ENCODE data around the gene BRINP3. TPM values are rescaled to one million over a fixed set of nuclear protein-coding genes. Genes with fewer than 3 reads are reported as not detected.

The BRINP3 gene
- total and polyA plus RNA-seq, 2 donors (not counting 3 experiments of a cell fraction or from before 2014, with no cell fraction given): not detected

GRCh38 chr1:190168893-190169280, 308.8 kb downstream of the BRINP3 start:
- dilution Hi-C loops (cut with MboI; ENCODE audit: extremely low pct_ligation_motif_present, low sequenced_read_pairs): no loop called here

More at GRCh38 chr1:190168893-190169280, 308.8 kb downstream of the BRINP3 start:
- TF ChIP-seq MAX (IDR thresholded peaks at IDR 0.05; ENCODE audit: insufficient read depth, insufficient read length): no peak
- TF ChIP-seq GATA2 (IDR thresholded peaks at IDR 0.05; ENCODE audit: insufficient read depth, insufficient read length, low read depth, low read length): no peak
- TF ChIP-seq POLR2A (IDR thresholded peaks at IDR 0.05; ENCODE audit: low read depth, low read length): no peak
- no peak for TF ChIP-seq FOS (IDR thresholded peaks at IDR 0.05; ENCODE audit: borderline replicate concordance, insufficient read depth, low read length)
- no peak for TF ChIP-seq CTCF (IDR thresholded peaks at IDR 0.05; ENCODE audit: extremely low read depth in 1 of 2, insufficient read depth in 1 of 2, low read depth in 1 of 2, low read length in 2 of 2)
- TF ChIP-seq POLR2AphosphoS5 (IDR thresholded peaks at IDR 0.05; ENCODE audit: insufficient read depth, low read depth, low read length): no peak
- FAIRE-seq: no peak
- no peaks in the 10 kb centered on the region for H3K4me1 ChIP-seq (ENCODE audit: control insufficient read depth, extremely low read depth, insufficient read depth, low read length)
- no peak overlapping the region for H3K9ac ChIP-seq (replicated peaks; ENCODE audit: extremely low read depth, insufficient read depth, low read length)
- H3K9me3 ChIP-seq (replicated peaks; ENCODE audit: control insufficient read depth, insufficient read depth, low read length): no peaks in the 10 kb centered on the region
- no peak overlapping the region for H3K27ac ChIP-seq (ENCODE audit: insufficient read depth, low read depth, low read length)
- no TSS peak for BruUV-seq (replicated peaks)
- no peaks in the 10 kb centered on the region for H3K36me3 ChIP-seq (ENCODE audit: control insufficient read depth in 2 of 2, extremely low read depth in 1 of 2, insufficient read depth in 2 of 2, low read length in 2 of 2)
- no peak overlapping the region for H3K4me3 ChIP-seq (replicated peaks in 1 of 3; ENCODE audit: insufficient read depth in 1 of 3, low read depth in 1 of 3, low read length in 3 of 3)
- POLR2A ChIA-PET: no interaction called here
- H3K9me1 ChIP-seq (replicated peaks; ENCODE audit: control insufficient read depth, extremely low read depth, insufficient read depth, low read length): no peaks in the 10 kb centered on the region
- no peak overlapping the region for H3K4me2 ChIP-seq (ENCODE audit: insufficient read depth, low read length)
- intact Hi-C loops (cut with micrococcal nuclease): no loop called here
- no peaks in the 10 kb centered on the region for H4K20me1 ChIP-seq (replicated peaks; ENCODE audit: control insufficient read depth, extremely low read depth, insufficient read depth, low read length)
- no peaks in the 10 kb centered on the region for H3K79me2 ChIP-seq (ENCODE audit: control insufficient read depth, insufficient read depth, low read length)
- CTCF ChIA-PET: no interaction called here
- no peak for DNase-seq (ENCODE audit: low read depth, low spot score)
- H3K27me3 ChIP-seq (ENCODE audit: control insufficient read depth in 2 of 2, insufficient read depth in 2 of 2, low read length in 2 of 2): no peaks in the 10 kb centered on the region
- H2AFZ ChIP-seq (ENCODE audit: low read depth, low read length): no peak overlapping the region

Measured in endothelial cell of umbilical vein (primary cell).